ENCODE data around the gene RAB1A. TPM values are rescaled to one million over a fixed set of nuclear protein-coding genes. Genes with fewer than 3 reads are reported as not detected.
A peak's percentile ranks its signal among the peaks of the same experiment; 100 is the strongest.

Gene RAB1A
- polyA plus RNA-seq, 2 of the 4 experiments (the other 2 are of a cell fraction): 308 to 417 TPM

DNA sequence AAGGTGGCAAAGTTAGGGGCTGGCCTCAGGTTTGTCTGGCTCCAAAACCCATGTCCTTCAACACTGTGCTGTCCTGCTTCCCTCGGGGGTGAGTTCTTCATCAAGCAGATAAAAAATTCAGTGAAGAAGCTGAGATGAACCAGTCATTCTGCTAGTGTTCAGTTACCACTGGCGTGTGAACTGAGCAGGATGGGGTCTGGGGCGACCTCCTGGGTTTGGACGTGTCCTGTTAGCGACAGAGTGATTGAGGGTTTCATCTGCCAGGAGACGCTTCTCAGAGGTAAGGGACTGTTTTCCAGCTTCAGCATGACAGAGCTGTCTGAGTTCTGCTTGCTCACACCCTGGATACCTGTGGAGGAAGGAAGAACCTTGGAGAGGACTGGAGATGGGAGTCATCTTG is 59.0 kb downstream of the RAB1A start (continued):
- TF ChIP-seq, protein P1, sequence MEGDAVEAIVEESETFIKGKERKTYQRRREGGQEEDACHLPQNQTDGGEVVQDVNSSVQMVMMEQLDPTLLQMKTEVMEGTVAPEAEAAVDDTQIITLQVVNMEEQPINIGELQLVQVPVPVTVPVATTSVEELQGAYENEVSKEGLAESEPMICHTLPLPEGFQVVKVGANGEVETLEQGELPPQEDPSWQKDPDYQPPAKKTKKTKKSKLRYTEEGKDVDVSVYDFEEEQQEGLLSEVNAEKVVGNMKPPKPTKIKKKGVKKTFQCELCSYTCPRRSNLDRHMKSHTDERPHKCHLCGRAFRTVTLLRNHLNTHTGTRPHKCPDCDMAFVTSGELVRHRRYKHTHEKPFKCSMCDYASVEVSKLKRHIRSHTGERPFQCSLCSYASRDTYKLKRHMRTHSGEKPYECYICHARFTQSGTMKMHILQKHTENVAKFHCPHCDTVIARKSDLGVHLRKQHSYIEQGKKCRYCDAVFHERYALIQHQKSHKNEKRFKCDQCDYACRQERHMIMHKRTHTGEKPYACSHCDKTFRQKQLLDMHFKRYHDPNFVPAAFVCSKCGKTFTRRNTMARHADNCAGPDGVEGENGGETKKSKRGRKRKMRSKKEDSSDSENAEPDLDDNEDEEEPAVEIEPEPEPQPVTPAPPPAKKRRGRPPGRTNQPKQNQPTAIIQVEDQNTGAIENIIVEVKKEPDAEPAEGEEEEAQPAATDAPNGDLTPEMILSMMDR (IDR thresholded peaks at IDR 0.05): no peak
- TF ChIP-seq BHLHE40 (IDR thresholded peaks at IDR 0.05; ENCODE audit: low read depth, low read length): no peak

DNA sequence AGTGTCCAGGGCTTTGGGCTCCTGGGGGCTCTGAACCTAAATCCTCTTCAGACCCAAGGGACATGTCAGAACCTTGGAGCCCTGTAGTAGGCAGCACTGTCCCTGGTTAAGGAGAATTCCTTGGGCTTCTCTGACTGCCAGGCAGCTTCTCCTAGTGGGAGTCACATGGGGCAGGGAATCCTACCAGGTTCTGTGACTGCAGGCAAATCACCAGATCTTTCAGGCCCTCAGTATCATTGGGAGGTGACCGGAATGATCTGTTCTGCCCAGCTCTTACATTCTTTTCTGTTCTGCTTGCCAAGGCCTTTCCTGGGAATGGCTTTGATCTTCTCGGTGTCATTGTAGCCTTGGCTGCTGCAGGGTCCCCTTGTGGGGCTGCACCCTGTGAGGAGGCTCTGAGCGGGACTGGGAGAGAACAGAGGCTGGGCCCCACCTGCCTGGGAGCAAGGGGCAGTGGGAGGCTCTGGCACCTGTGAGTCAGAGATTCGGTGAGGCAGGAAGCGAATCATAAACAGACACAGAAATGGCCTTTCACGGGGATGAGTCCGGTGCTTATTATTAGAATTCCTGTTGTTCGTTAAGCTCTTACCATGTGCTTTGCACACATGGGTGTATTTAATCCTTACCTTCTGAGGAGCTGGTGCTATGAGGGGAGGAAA is 59.6 kb downstream of the RAB1A start:
- peak; percentile 44 to 62 for ATAC-seq
- CTCF ChIA-PET: interaction anchor here (0.7 to 7.3 kb wide), 11 partner anchors 10 to 117 kb away, joined by 3 to 69 read pairs (median 4); partner anchors contain the start of genes CEP68 and RAB1A

DNA sequence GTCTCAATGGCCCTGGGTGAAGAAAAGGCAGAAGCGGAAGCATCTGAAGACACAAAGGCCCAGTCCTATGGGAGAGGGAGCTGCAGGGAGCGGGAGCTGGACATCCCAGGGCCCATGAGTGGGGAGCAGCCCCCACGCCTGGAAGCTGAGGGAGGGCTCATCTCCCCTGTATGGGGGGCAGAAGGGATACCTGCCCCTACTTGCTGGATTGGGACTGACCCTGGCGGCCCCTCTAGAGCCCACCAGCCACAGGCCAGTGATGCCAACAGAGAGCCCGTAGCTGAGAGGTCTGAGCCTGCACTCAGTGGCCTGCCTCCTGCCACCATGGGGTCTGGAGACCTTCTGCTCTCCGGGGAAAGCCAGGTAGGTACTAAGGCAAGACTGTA is 60.5 kb downstream of the RAB1A start:
- Histone ChIP-seq H3K27ac (peak overlapping the region; percentile 56 to 58; a peak in 5 of 6 replicates), H3K4me2 (no peak overlapping the region), H3K4me1 (peaks cover 45% of the 10 kb centered on the region), H3K9me3 (no peaks in the 10 kb centered on the region), H3K4me3 (no peak overlapping the region)
- no peak for FAIRE-seq
- POLR2A ChIA-PET: interaction anchor here (1.7 kb wide), 1 partner anchor 13 kb away, joined by 7 read pairs; the partner anchor contains the start of gene CEP68
- no peak for TF ChIP-seq CBX2 (IDR thresholded peaks at IDR 0.05; ENCODE audit: borderline replicate concordance, low read depth)
- no peak for TF ChIP-seq ZNF302 (CRISPR knock-in tag; IDR thresholded peaks at IDR 0.05)
- TF ChIP-seq, protein P2, sequence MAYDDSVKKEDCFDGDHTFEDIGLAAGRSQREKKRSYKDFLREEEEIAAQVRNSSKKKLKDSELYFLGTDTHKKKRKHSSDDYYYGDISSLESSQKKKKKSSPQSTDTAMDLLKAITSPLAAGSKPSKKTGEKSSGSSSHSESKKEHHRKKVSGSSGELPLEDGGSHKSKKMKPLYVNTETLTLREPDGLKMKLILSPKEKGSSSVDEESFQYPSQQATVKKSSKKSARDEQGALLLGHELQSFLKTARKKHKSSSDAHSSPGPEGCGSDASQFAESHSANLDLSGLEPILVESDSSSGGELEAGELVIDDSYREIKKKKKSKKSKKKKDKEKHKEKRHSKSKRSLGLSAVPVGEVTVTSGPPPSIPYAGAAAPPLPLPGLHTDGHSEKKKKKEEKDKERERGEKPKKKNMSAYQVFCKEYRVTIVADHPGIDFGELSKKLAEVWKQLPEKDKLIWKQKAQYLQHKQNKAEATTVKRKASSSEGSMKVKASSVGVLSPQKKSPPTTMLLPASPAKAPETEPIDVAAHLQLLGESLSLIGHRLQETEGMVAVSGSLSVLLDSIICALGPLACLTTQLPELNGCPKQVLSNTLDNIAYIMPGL (CRISPR knock-in tag; IDR thresholded peaks at IDR 0.05; ENCODE audit: borderline replicate concordance): no peak
- no peak for TF ChIP-seq ZSCAN20 (CRISPR knock-in tag; IDR thresholded peaks at IDR 0.05)
- TF ChIP-seq CHD2 (IDR thresholded peaks at IDR 0.05; ENCODE audit: low read length, partially characterized antibody): no peak
- WGBS (ENCODE audit: missing lambda C conversion rate): 92% methylated on average over 6 of the region's 6 CpGs
- CTCF ChIA-PET: interaction anchor here (1.3 to 7.3 kb wide), 5 partner anchors 9 to 118 kb away, joined by 4 to 69 read pairs (median 7); partner anchors contain the start of genes CEP68 and RAB1A
- no peak for DNase-seq (ENCODE audit: low read depth in 1 of 2, low spot score in 1 of 2)
- ATAC-seq: no peak

More for the DNA sequence above, 59.6 kb downstream of the RAB1A start:
- WGBS (ENCODE audit: missing lambda C conversion rate): 55% methylated on average over 8 of the region's 8 CpGs
- POLR2A ChIA-PET: interaction anchor here (1.7 to 1.8 kb wide), 2 partner anchors 14 to 157 kb away, joined by 6 to 7 read pairs; partner anchors contain the start of genes ACTR2 and CEP68
- peaks cover 36% of the 10 kb centered on the region for H3K4me1 ChIP-seq
- no peak overlapping the region for H3K4me3 ChIP-seq
- H3K27ac ChIP-seq: peak overlapping the region; percentile 3 to 58; a peak in 4 of 6 replicates
- FAIRE-seq (no peak), DNase-seq (ENCODE audit: low read depth in 1 of 2, low spot score in 1 of 2) (peak in 1 of 2 experiments; percentile 50)
- peak overlapping the region; percentile 20 for H3K4me2 ChIP-seq
- TF ChIP-seq, protein P3, sequence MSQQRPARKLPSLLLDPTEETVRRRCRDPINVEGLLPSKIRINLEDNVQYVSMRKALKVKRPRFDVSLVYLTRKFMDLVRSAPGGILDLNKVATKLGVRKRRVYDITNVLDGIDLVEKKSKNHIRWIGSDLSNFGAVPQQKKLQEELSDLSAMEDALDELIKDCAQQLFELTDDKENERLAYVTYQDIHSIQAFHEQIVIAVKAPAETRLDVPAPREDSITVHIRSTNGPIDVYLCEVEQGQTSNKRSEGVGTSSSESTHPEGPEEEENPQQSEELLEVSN (IDR thresholded peaks at IDR 0.05; ENCODE audit: borderline replicate concordance, low read depth): no peak
- TF ChIP-seq, protein P4, sequence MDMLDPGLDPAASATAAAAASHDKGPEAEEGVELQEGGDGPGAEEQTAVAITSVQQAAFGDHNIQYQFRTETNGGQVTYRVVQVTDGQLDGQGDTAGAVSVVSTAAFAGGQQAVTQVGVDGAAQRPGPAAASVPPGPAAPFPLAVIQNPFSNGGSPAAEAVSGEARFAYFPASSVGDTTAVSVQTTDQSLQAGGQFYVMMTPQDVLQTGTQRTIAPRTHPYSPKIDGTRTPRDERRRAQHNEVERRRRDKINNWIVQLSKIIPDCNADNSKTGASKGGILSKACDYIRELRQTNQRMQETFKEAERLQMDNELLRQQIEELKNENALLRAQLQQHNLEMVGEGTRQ (IDR thresholded peaks at IDR 0.05): 0 out of 2 replicates have a peak, but pooled peaks have one; percentile 14
- no peak for TF ChIP-seq FOSB (CRISPR knock-in tag; IDR thresholded peaks at IDR 0.05)
- no peaks in the 10 kb centered on the region for H3K9me3 ChIP-seq

DNA sequence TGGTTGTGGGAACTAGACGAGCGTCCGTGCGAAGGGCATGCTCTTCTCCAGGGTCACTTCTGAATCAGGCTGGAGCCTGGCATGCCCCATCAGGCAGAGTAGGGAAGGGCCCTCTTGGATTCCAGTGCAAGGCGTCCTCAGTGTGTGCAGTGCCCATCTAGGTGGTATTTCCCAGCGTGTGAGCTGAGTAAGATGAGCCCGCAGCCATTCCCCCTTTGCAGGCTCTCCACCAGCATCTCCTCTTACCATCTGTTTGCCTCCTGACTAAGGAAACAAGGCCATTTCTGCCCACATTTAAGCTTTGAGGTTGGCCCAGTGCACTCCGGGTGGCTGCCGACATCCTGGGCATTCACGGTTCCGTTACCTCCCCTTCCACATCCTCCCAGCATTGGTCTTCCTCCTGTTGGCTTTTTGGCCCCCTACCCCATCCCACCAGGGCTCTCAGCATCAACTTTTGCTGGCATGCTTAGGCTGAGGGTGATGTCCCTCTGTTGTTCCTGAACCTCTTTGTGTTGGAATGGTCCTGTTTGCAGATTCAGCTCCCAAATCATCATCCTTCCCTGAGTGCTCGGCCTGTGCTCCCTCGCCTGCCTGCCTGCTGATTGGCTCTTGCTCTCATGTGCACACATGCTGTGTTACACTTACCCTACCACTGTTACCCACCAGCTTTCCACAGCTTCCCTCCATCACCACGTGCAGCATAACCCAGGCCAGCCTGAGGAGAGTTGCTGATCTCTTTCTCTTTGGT is 61.9 kb downstream of the RAB1A start:
- Histone ChIP-seq H3K9me3 (no peaks in the 10 kb centered on the region), H3K4me2 (no peak overlapping the region), H3K4me1 (peaks cover 54% of the 10 kb centered on the region), H3K4me3 (no peak overlapping the region), H3K27ac (peak overlapping the region; percentile 56 to 58; a peak in 4 of 6 replicates)
- FAIRE-seq (no peak), ATAC-seq (no peak), DNase-seq (ENCODE audit: low read depth in 1 of 2, low spot score in 1 of 2) (no peak)
- WGBS (ENCODE audit: missing lambda C conversion rate): 92% methylated on average over 14 of the region's 14 CpGs
- ChIA-PET CTCF (interaction anchor here (0.6 to 7.3 kb wide), 8 partner anchors 9 to 194 kb away, joined by 3 to 69 read pairs (median 6); partner anchors contain the start of genes CEP68 and RAB1A), POLR2A (interaction anchor here (0.8 kb wide), 1 partner anchor 12 kb away, joined by 3 read pairs; no protein-coding TSS in a partner anchor)
- TF ChIP-seq HOXB13 (CRISPR knock-in tag; IDR thresholded peaks at IDR 0.05; ENCODE audit: low read depth) (no peak), MYC (IDR thresholded peaks at IDR 0.05; ENCODE audit: borderline replicate concordance, low read length) (no peak), EP300 (IDR thresholded peaks at IDR 0.05) (no peak), CBX8 (IDR thresholded peaks at IDR 0.05) (no peak), RAD21 (conservative IDR thresholded peaks at IDR 0.05 in 1 of 2, IDR thresholded peaks at IDR 0.05 in 1 of 2) (no peak), CHD2 (IDR thresholded peaks at IDR 0.05; ENCODE audit: low read length, partially characterized antibody) (no peak), TFCP2L1 (CRISPR knock-in tag; IDR thresholded peaks at IDR 0.05) (no peak)
- TF ChIP-seq, protein P5, sequence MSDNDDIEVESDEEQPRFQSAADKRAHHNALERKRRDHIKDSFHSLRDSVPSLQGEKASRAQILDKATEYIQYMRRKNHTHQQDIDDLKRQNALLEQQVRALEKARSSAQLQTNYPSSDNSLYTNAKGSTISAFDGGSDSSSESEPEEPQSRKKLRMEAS (IDR thresholded peaks at IDR 0.05): no peak
- TF ChIP-seq, protein P4 (IDR thresholded peaks at IDR 0.05): no peak
- TF ChIP-seq, protein P6, sequence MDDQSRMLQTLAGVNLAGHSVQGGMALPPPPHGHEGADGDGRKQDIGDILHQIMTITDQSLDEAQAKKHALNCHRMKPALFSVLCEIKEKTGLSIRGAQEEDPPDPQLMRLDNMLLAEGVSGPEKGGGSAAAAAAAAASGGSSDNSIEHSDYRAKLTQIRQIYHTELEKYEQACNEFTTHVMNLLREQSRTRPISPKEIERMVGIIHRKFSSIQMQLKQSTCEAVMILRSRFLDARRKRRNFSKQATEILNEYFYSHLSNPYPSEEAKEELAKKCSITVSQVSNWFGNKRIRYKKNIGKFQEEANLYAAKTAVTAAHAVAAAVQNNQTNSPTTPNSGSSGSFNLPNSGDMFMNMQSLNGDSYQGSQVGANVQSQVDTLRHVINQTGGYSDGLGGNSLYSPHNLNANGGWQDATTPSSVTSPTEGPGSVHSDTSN (IDR thresholded peaks at IDR 0.05): no peak

Data from A549 (cell line).